Mesendoderm (in vitro differentiated cells): ENCODE measurements around the gene KRT1.

Source experiments
- DNase-seq: peaks from one replicate; pipeline ENCODE4 v3.0.0; 2013
- H2AK5ac ChIP-seq: 2 replicates; pipeline ENCODE4 v1.6.1; 2013; ENCODE audit warnings: low read length, inconsistent platforms
- H2BK120ac ChIP-seq: 2 replicates; pipeline ENCODE4 v1.6.1; 2013; ENCODE audit warnings: low read depth, mild to moderate bottlenecking, low read length, moderate library complexity, mixed read lengths
- H2BK15ac ChIP-seq: replicated peaks from 2 replicates; pipeline ENCODE4 v1.6.1; 2013; ENCODE audit warnings: low read depth, mild to moderate bottlenecking, moderate library complexity
- H2BK5ac ChIP-seq: 2 replicates; pipeline ENCODE4 v1.6.1; 2013; ENCODE audit warnings: low read length, inconsistent platforms
- H3K18ac ChIP-seq: 2 replicates; pipeline ENCODE4 v1.6.1; 2013; ENCODE audit warnings: mild to moderate bottlenecking, low read length, mixed read lengths
- H3K23ac ChIP-seq: one replicate; pipeline ENCODE4 v1.6.1; 2013; ENCODE audit warnings: low read length
- H3K27ac ChIP-seq: 2 replicates; pipeline ENCODE4 v1.5.1; 2013; ENCODE audit warnings: low read depth, mild to moderate bottlenecking, inconsistent platforms, low read length, moderate library complexity
- H3K27me3 ChIP-seq: 2 replicates; pipeline ENCODE4 v1.6.1; 2013; ENCODE audit warnings: low read length, control low read depth, mild to moderate bottlenecking, inconsistent platforms; ENCODE audit not compliant: insufficient read depth, poor library complexity
- H3K36me3 ChIP-seq: 2 replicates; pipeline ENCODE4 v1.6.1; 2013; ENCODE audit warnings: low read length, inconsistent platforms; ENCODE audit not compliant: control insufficient read depth, insufficient read depth
- H3K4ac ChIP-seq: one replicate; pipeline ENCODE4 v1.6.1; 2013; ENCODE audit warnings: low read depth, mild to moderate bottlenecking, low read length, moderate library complexity
- H3K4me1 ChIP-seq: 2 replicates; pipeline ENCODE4 v1.6.1; 2013; ENCODE audit warnings: low read depth, low read length, inconsistent platforms; ENCODE audit not compliant: control insufficient read depth
- H3K4me2 ChIP-seq: 2 replicates; pipeline ENCODE4 v1.6.1; 2013; ENCODE audit warnings: low read length
- H3K4me3 ChIP-seq: 2 replicates; pipeline ENCODE4 v1.5.1; 2013; ENCODE audit warnings: mild to moderate bottlenecking, low read length
- H3K56ac ChIP-seq: one replicate; pipeline ENCODE4 v1.6.1; 2013; ENCODE audit warnings: low read length
- H3K79me1 ChIP-seq: 2 replicates; pipeline ENCODE4 v1.6.1; 2013; ENCODE audit warnings: low read length, inconsistent platforms
- H3K79me2 ChIP-seq: 2 replicates; pipeline ENCODE4 v1.6.1; 2013; ENCODE audit warnings: mild to moderate bottlenecking, low read length; ENCODE audit not compliant: control insufficient read depth, insufficient read depth
- H3K9ac ChIP-seq: 2 replicates; pipeline ENCODE4 v1.6.1; 2013; ENCODE audit warnings: low read length, inconsistent platforms
- H4K5ac ChIP-seq: one replicate; pipeline ENCODE4 v1.6.1; 2013; ENCODE audit warnings: low read length
- H4K8ac ChIP-seq: one replicate; pipeline ENCODE4 v1.6.1; 2013; ENCODE audit warnings: low read depth, mild to moderate bottlenecking, control low read depth, low read length, moderate library complexity
- WGBS: extraction: QIAGEN DNeasy Blood & Tissue Kit; methylation state at CpG from one replicate; pipeline ENCODE4 v1.1.7; 2013; ENCODE audit warnings: low lambda C conversion rate, missing lambda C conversion rate; ENCODE audit not compliant: insufficient coverage; ENCODE audit errors: extremely low coverage; 5-methylcytosine and 5-hydroxymethylcytosine counted together

Gene KRT1

GRCh38 chr12:52679875-52680274 lies 332 bp downstream of the KRT1 start:
- Histone ChIP-seq H3K9ac (no peak overlapping the region), H2AK5ac (no peak overlapping the region), H3K79me1 (no peaks in the 10 kb centered on the region), H3K27me3 (no peaks in the 10 kb centered on the region), H2BK15ac (no peak overlapping the region), H3K4me2 (no peak overlapping the region), H3K27ac (no peak overlapping the region), H4K5ac (no peak overlapping the region), H2BK5ac (no peak overlapping the region), H3K36me3 (no peaks in the 10 kb centered on the region), H4K8ac (no peak overlapping the region), H3K18ac (no peak overlapping the region), H2BK120ac (no peak overlapping the region), H3K4me1 (no peaks in the 10 kb centered on the region), H3K56ac (no peak overlapping the region), H3K23ac (no peak overlapping the region), H3K79me2 (no peaks in the 10 kb centered on the region), H3K4ac (no peak overlapping the region), H3K4me3 (no peak overlapping the region)
- no peak for DNase-seq
- WGBS = no CpG with 5 or more reads among the region's 5 CpGs

DNA sequence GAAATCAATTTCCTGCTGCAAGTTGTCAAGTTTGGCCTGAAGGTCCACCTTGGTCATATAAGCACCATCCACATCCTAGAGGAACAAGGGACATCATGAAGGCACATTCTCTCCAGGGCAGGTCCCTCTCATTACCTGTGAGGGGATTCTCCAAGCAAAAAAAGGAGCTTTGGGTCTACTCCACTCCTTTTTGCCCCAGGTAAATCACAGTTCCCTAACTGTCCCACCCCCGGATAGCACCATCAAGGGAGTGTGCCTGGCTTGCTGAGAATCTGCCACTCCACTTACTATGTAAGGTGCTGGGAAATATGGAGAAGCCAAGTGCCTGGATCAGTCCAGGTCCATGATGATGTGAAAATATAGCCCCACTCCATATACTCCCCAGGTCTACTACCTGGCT lies 2.5 kb downstream of the KRT1 start:
- no peaks in the 10 kb centered on the region for H3K79me2 ChIP-seq
- H3K9ac ChIP-seq = no peak overlapping the region
- no peak overlapping the region for H3K18ac ChIP-seq
- no peak overlapping the region for H2BK15ac ChIP-seq
- no peak overlapping the region for H2BK5ac ChIP-seq
- H3K27me3 ChIP-seq = peaks cover 1% of the 10 kb centered on the region
- H3K27ac ChIP-seq = no peak overlapping the region
- no peaks in the 10 kb centered on the region for H3K4me1 ChIP-seq
- H3K56ac ChIP-seq = no peak overlapping the region
- H4K5ac ChIP-seq = no peak overlapping the region
- H3K23ac ChIP-seq = no peak overlapping the region
- WGBS = no CpG with 5 or more reads among the region's 1 CpG
- H3K4ac ChIP-seq = no peak overlapping the region
- no peak overlapping the region for H3K4me2 ChIP-seq
- H2AK5ac ChIP-seq = no peak overlapping the region
- DNase-seq = no peak
- H3K4me3 ChIP-seq = no peak overlapping the region
- no peaks in the 10 kb centered on the region for H3K36me3 ChIP-seq
- no peak overlapping the region for H2BK120ac ChIP-seq
- H3K79me1 ChIP-seq = no peaks in the 10 kb centered on the region
- no peak overlapping the region for H4K8ac ChIP-seq

- no peak overlapping the region for H3K4me3 ChIP-seq
- H2BK5ac ChIP-seq = no peak overlapping the region
- H2AK5ac ChIP-seq = no peak overlapping the region
- H3K4me2 ChIP-seq = no peak overlapping the region
- H4K5ac ChIP-seq = no peak overlapping the region
- H3K4ac ChIP-seq = no peak overlapping the region
- H3K27ac ChIP-seq = no peak overlapping the region
- H3K18ac ChIP-seq = no peak overlapping the region
- H2BK120ac ChIP-seq = no peak overlapping the region
- H4K8ac ChIP-seq = no peak overlapping the region
- DNase-seq = no peak
- H3K9ac ChIP-seq = no peak overlapping the region
- WGBS = no CpG with 5 or more reads among the region's 5 CpGs
- no peak overlapping the region for H3K23ac ChIP-seq
- no peaks in the 10 kb centered on the region for H3K4me1 ChIP-seq
- no peaks in the 10 kb centered on the region for H3K36me3 ChIP-seq
- no peak overlapping the region for H2BK15ac ChIP-seq
- no peaks in the 10 kb centered on the region for H3K79me1 ChIP-seq
- H3K56ac ChIP-seq = no peak overlapping the region
- H3K27me3 ChIP-seq = peaks cover 1% of the 10 kb centered on the region
- H3K79me2 ChIP-seq = no peaks in the 10 kb centered on the region
Observed at GRCh38 chr12:52677126-52677525, 3.1 kb downstream of the KRT1 start.

DNA sequence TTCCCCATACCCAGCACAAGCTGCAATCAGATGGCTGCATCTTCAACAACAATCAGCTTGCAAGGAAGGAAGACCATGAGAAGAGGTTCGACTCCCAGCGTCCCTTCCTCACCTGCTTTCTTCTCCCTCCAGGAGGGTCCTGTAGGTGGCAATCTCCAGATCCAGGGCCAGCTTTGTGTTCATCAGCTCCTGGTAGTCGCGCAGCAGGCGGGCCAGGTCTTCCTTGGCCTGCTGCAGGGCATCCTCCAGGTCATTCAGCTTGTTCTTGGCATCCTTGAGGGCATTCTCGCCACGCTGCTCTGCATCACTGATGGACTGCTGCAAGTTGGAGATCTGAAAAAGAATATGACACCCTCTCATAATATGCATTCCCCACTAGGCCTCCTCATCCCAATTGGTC lies 4.0 kb downstream of the KRT1 start:
- H3K4me3 ChIP-seq = no peak overlapping the region
- no peaks in the 10 kb centered on the region for H3K36me3 ChIP-seq
- H2BK15ac ChIP-seq = no peak overlapping the region
- H3K23ac ChIP-seq = no peak overlapping the region
- no peak overlapping the region for H4K5ac ChIP-seq
- H3K27me3 ChIP-seq = peaks cover 3% of the 10 kb centered on the region
- no peak overlapping the region for H3K27ac ChIP-seq
- H3K9ac ChIP-seq = no peak overlapping the region
- no peak overlapping the region for H3K4me2 ChIP-seq
- H3K79me1 ChIP-seq = no peaks in the 10 kb centered on the region
- no CpG with 5 or more reads among the region's 7 CpGs for WGBS
- H3K18ac ChIP-seq = no peak overlapping the region
- H3K56ac ChIP-seq = no peak overlapping the region
- no peak overlapping the region for H4K8ac ChIP-seq
- no peaks in the 10 kb centered on the region for H3K4me1 ChIP-seq
- DNase-seq = no peak
- H2AK5ac ChIP-seq = no peak overlapping the region
- H3K4ac ChIP-seq = no peak overlapping the region
- H3K79me2 ChIP-seq = no peaks in the 10 kb centered on the region
- no peak overlapping the region for H2BK120ac ChIP-seq
- no peak overlapping the region for H2BK5ac ChIP-seq

GRCh38 chr12:52675301-52675701 lies 4.9 kb downstream of the KRT1 start:
- H3K18ac ChIP-seq = no peak overlapping the region
- no CpG with 5 or more reads among the region's 28 CpGs for WGBS
- no peak overlapping the region for H3K4me2 ChIP-seq
- DNase-seq = no peak
- no peaks in the 10 kb centered on the region for H3K79me1 ChIP-seq
- H3K4ac ChIP-seq = no peak overlapping the region
- H4K8ac ChIP-seq = no peak overlapping the region
- no peak overlapping the region for H3K27ac ChIP-seq
- H3K36me3 ChIP-seq = no peaks in the 10 kb centered on the region
- H2BK120ac ChIP-seq = no peak overlapping the region
- peaks cover 3% of the 10 kb centered on the region for H3K27me3 ChIP-seq
- H2BK15ac ChIP-seq = no peak overlapping the region
- H2BK5ac ChIP-seq = no peak overlapping the region
- H3K4me1 ChIP-seq = no peaks in the 10 kb centered on the region
- H3K23ac ChIP-seq = no peak overlapping the region
- no peak overlapping the region for H4K5ac ChIP-seq
- no peaks in the 10 kb centered on the region for H3K79me2 ChIP-seq
- no peak overlapping the region for H3K56ac ChIP-seq
- no peak overlapping the region for H2AK5ac ChIP-seq
- H3K9ac ChIP-seq = no peak overlapping the region
- no peak overlapping the region for H3K4me3 ChIP-seq

GRCh38 chr12:52674433-52674775 lies 5.8 kb downstream of the KRT1 start:
- Histone ChIP-seq H3K79me1 (no peaks in the 10 kb centered on the region), H3K27ac (no peak overlapping the region), H2BK5ac (no peak overlapping the region), H4K5ac (no peak overlapping the region), H3K4ac (no peak overlapping the region), H3K36me3 (no peaks in the 10 kb centered on the region), H3K79me2 (no peaks in the 10 kb centered on the region), H3K27me3 (peaks cover 3% of the 10 kb centered on the region), H3K4me2 (no peak overlapping the region), H4K8ac (no peak overlapping the region), H2BK120ac (no peak overlapping the region), H3K4me1 (no peaks in the 10 kb centered on the region), H2BK15ac (no peak overlapping the region), H3K23ac (no peak overlapping the region), H2AK5ac (no peak overlapping the region), H3K4me3 (no peak overlapping the region), H3K9ac (no peak overlapping the region), H3K56ac (no peak overlapping the region), H3K18ac (no peak overlapping the region)
- no peak for DNase-seq
- WGBS = no CpG with 5 or more reads among the region's 4 CpGs
